Panc1 (cell line): ENCODE data around the gene IL36RN. TPM values are rescaled to one million over a fixed set of nuclear protein-coding genes. Genes with fewer than 3 reads are reported as not detected.

Experiments
- ATAC-seq: fragments of 200-7000 bp; cut with Tn5 transposase; 2 replicates; pipeline ENCODE4 v1.9.1; 2020; ENCODE audit warnings: mild to moderate bottlenecking, moderate library complexity
- BruUV-seq: library from RNA; stranded (reverse); fragments of 400-500 nt; replicated peaks from 2 replicates; lab custom pipeline; 2021; lab: Mats Ljungman, UMichigan
- CTCF ChIA-PET: fragments of 300-600 bp; sonication (Branson Sonifier 250); formaldehyde crosslinking; loops from one replicate; lab custom pipeline; 2022; ENCODE audit warnings: antibody characterized with exemption; lab: Charles Lee
- POLR2A ChIA-PET: fragments of 300-600 bp; sonication (Branson Sonifier 250); formaldehyde crosslinking; loops from one replicate; lab custom pipeline; 2022; ENCODE audit warnings: antibody characterized with exemption; lab: Charles Lee
- DNase-seq: peaks from one replicate; pipeline ENCODE4 v3.0.0-alpha.2; 2010; ENCODE audit warnings: low read depth, low spot score
- H3K27ac ChIP-seq: 2 replicates; pipeline ENCODE4 v1.5.1; 2011; ENCODE audit warnings: mild to moderate bottlenecking, low read length, inconsistent platforms
- H3K27me3 ChIP-seq: fragments of 200-500 bp; sonication (Bioruptor generic); 2 replicates; pipeline ENCODE4 v1.6.0; 2014; ENCODE audit warnings: low read length, inconsistent platforms; ENCODE audit not compliant: control insufficient read depth, insufficient read depth
- H3K36me3 ChIP-seq: fragments of 200-500 bp; sonication (Bioruptor generic); 2 replicates; pipeline ENCODE4 v1.5.1; 2014; ENCODE audit warnings: inconsistent platforms, mild to moderate bottlenecking, low read length, moderate library complexity; ENCODE audit not compliant: control insufficient read depth, insufficient read depth
- H3K4me1 ChIP-seq: 2 replicates; pipeline ENCODE4 v1.5.1; 2011; ENCODE audit warnings: inconsistent platforms, mild to moderate bottlenecking, low read length, moderate library complexity; ENCODE audit not compliant: control insufficient read depth, insufficient read depth
- H3K4me3 ChIP-seq, 2 experiments: 2 replicates each; pipeline ENCODE4 v1.5.1; 2011 to 2012; ENCODE audit warnings: low read depth in 2 of 2, low read length in 2 of 2, mild to moderate bottlenecking in 2 of 2, inconsistent platforms in 1 of 2, moderate library complexity in 1 of 2
- H3K9me3 ChIP-seq: fragments of 200-500 bp; sonication (Bioruptor generic); 2 replicates; pipeline ENCODE4 v1.5.1; 2014; ENCODE audit warnings: low read depth, mild to moderate bottlenecking, inconsistent platforms, low read length, moderate library complexity; ENCODE audit not compliant: control insufficient read depth, insufficient read depth
- CTCF ChIP-seq: fragments of 450-650 bp; IDR thresholded peaks from 2 replicates; pipeline ENCODE4 v1.5.1; 2017; ENCODE audit warnings: mild to moderate bottlenecking
- POLR2AphosphoS5 ChIP-seq: IDR thresholded peaks from 2 replicates; pipeline ENCODE4 v1.6.1; 2012; ENCODE audit warnings: mild to moderate bottlenecking, low read depth, low read length, moderate library complexity
- REST ChIP-seq, 2 experiments: IDR thresholded peaks; 2 replicates each; pipeline ENCODE4 v1.6.1; 2011 to 2012; ENCODE audit warnings: low read depth in 2 of 2, control low read depth in 1 of 2, low read length in 1 of 2, mild to moderate bottlenecking in 1 of 2, moderate library complexity in 1 of 2; ENCODE audit not compliant: insufficient read depth in 1 of 2
- SIN3A ChIP-seq: IDR thresholded peaks from 2 replicates; pipeline ENCODE4 v1.6.1; 2012; ENCODE audit warnings: low read depth, mild to moderate bottlenecking, low read length, moderate library complexity, borderline replicate concordance; ENCODE audit not compliant: insufficient read depth
- TCF7L2 ChIP-seq: IDR thresholded peaks from 2 replicates; pipeline ENCODE4 v1.6.1; 2011; ENCODE audit warnings: mild to moderate bottlenecking, low read depth, low read length, inconsistent platforms
- in situ Hi-C: cut with HindIII; loops from 2 replicates; pipeline ENCODE4 v1.10.0; 2016; ENCODE audit warnings: low sequenced_read_pairs, low pct_unique_long_range_greater_than_20kb
- intact Hi-C: fragments of 100-400 bp; cut with micrococcal nuclease; formaldehyde crosslinking; loops from one replicate; pipeline ENCODE4 v1.10.0; 2022; ENCODE audit not compliant: unreplicated experiment
- total RNA-seq: library from RNA; stranded (reverse); gene quantifications from one replicate; pipeline ENCODE4 v1.2.1, GENCODE V29; 2021; ENCODE audit not compliant: unreplicated experiment

IL36RN gene
- total RNA-seq, 1 experiment from 2014 or later, result not detected

- in situ Hi-C loops, result no loop called here
These were observed 19.3 kb upstream of the IL36RN start for GRCh38 chr2:113039719-113040118.

GRCh38 chr2:113041871-113042270 lies 17.1 kb upstream of the IL36RN start:
- no peaks in the 10 kb centered on the region for H3K9me3 ChIP-seq
- peaks cover 3% of the 10 kb centered on the region; the same call in 1 of the 2 replicates for H3K27me3 ChIP-seq
- ChIA-PET CTCF (no interaction called here), POLR2A (no interaction called here)
- intact Hi-C loops (no loop called here), in situ Hi-C loops (no loop called here)
- ATAC-seq, result no peak
- H3K27ac ChIP-seq, result no peak overlapping the region
- no peak overlapping the region for H3K4me3 ChIP-seq
- no peaks in the 10 kb centered on the region for H3K4me1 ChIP-seq
- TF ChIP-seq REST (IDR thresholded peaks at IDR 0.05; ENCODE audit: insufficient read depth in 1 of 2, low read depth in 2 of 2, low read length in 1 of 2) (no peak), CTCF (peak; percentile 27; the same call in 1 of the 2 replicates)
- H3K36me3 ChIP-seq, result no peaks in the 10 kb centered on the region
- no peak for DNase-seq
- no TSS peak for BruUV-seq

More at GRCh38 chr2:113039719-113040118, 19.3 kb upstream of the IL36RN start:
- no peak for ATAC-seq
- intact Hi-C loops, result no loop called here
- Histone ChIP-seq H3K27me3 (no peaks in the 10 kb centered on the region), H3K9me3 (no peaks in the 10 kb centered on the region), H3K36me3 (no peaks in the 10 kb centered on the region), H3K27ac (no peak overlapping the region), H3K4me3 (no peak overlapping the region), H3K4me1 (no peaks in the 10 kb centered on the region)
- POLR2A ChIA-PET, result no interaction called here
- DNase-seq, result no peak
- no TSS peak for BruUV-seq
- CTCF ChIA-PET, result no interaction called here
- TF ChIP-seq POLR2AphosphoS5, result no peak
- no peak for TF ChIP-seq SIN3A
- no peak for TF ChIP-seq TCF7L2
- no peak for TF ChIP-seq REST (IDR thresholded peaks at IDR 0.05; ENCODE audit: insufficient read depth in 1 of 2, low read depth in 2 of 2, low read length in 1 of 2)
- TF ChIP-seq CTCF, result no peak
